HG03442 (cell line): ENCODE measurements around the gene RAB11FIP4.
"Not testable (repeated sequence)": the region's sequence is repeated elsewhere in the genome, so short reads cannot be mapped to it uniquely, and the experiment has no call there.

ENCODE experiments used
- ATAC-seq: cut with Tn5 transposase; IDR thresholded peaks from one replicate; pipeline ENCODE4 v1.9.1; 2021; ENCODE audit warnings: mild to moderate bottlenecking, moderate library complexity; ENCODE audit not compliant: unreplicated experiment

Gene RAB11FIP4

GRCh38 chr17:31428512-31428911 is 37.0 kb downstream of the RAB11FIP4 start:
- ATAC-seq = no peak

- ATAC-seq = no peak
Measured at GRCh38 chr17:31431098-31431851, 39.8 kb downstream of the RAB11FIP4 start.

DNA sequence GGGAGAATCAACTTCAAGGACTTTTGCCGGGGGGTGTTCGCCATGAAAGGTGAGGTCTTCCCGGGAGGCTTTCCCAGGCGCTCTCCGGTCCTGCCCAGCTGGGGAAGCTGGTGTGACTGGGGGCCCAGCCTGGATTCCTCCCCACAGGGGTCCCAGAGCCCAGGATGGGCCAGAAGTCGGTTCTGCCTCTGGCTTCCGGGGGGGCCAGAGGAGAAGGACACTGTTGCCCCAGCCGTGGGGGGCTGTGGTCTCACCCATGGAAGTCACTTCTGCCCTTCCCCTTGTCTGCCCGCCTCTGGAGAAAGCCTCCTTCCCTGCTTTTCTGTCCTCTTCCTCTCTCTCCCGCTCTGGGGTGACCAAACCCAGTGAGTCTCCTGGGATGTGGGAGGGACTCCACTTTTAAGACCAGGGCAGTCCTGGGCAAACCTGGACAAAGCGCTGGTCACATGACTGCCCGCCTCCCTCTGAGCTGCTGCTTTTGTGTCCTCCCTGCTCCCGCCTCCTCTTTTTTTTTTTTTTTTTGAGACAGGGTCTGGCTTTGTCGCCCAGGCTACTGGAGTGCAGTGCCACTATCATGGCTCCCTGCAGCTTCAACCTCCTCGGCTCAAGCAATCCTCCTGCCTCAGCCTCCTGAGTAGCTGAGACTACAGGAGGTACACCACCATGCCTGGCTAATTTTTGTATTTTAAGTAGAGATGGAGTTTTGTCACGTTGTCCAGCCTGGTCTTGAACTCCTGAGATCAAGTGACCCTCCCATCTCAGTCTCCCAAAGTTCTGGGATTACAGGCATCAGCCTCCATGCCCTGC is 40.6 kb downstream of the RAB11FIP4 start:
- no peak for ATAC-seq

- no peak for ATAC-seq
Measured at GRCh38 chr17:31433091-31433790, 41.8 kb downstream of the RAB11FIP4 start.

DNA sequence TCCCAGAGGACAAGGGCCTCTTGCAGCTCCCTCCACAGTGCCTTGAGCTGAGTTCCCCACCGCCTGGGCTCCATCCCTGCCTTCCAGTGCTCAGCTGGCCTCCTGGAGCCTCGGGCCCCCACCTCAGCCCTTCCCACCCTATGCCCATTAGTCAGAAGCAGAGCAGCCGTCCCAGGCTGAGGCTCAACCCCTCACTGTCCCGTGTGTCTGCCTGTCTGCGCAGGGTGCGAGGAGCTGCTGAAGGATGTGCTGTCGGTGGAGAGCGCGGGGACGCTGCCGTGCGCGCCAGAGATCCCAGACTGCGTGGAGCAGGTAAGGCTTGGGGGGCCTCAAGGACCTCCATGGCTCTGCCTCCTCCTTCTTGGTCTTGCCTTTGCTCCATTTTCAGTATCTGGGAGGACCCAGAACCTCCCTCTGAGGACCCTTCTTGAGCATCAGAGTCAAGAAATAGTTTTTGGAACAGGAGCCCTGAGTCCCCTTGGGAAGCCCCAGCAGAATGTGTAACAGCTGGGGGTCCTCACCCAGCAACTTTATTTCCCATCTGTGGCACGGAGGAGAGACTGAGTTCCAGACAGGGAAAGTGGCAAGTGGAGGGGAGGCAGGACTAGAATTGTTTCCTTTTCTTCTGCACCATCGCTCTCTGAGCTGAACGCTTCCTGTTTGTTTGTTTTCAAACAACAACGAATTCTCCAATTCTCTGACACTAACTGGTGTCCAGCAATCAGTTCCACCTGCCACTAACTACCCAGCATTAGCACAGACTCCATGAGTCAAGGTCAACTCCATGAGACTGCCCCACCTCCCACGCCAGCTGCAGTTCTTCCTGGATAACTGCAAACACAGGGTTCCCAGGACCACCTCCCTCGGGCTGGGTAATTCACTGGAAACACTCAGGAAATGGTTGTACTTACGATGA is 42.6 kb downstream of the RAB11FIP4 start:
- no peak for ATAC-seq

DNA sequence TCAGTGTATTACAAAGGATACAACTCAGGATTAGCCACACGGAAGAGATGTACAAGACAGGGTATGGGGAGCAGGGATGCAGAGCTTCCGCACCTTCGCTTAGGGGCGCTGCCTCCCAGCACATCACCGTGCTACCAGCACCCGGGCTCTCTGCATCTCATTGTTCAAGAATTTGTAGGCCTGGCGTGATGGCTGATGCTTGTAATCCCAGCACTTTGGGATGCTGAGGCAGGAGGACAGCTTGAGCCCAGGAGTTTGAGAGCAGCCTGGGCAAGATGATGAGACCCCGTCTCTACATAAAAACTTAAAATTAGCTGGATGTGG is 43.2 kb downstream of the RAB11FIP4 start:
- ATAC-seq = no peak

DNA sequence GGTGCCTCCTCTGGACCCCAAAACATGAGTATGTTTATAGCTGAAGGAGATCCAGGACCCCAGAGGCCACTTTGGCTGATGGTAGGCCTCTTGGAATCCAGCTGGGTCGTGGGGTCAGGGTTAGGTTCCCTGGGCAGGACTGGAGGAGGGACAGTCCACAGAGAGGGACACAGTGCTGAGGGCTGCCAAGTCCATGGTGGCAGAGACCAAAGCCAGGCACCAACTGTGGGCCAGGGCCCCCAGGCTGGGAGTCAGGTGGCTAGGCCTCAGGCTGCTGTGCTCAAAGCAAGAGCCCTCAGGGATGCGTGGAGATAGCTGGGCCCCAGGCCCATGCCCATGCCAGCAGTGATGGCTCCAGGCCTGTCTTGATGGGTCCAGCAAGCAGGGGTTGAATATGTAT is 44.1 kb downstream of the RAB11FIP4 start:
- no peak for ATAC-seq

GRCh38 chr17:31437720-31438400 is 46.4 kb downstream of the RAB11FIP4 start:
- no peak for ATAC-seq

GRCh38 chr17:31439716-31440115 is 48.2 kb downstream of the RAB11FIP4 start:
- no peak for ATAC-seq

GRCh38 chr17:31442276-31442675 is 50.8 kb downstream of the RAB11FIP4 start:
- no peak for ATAC-seq

DNA sequence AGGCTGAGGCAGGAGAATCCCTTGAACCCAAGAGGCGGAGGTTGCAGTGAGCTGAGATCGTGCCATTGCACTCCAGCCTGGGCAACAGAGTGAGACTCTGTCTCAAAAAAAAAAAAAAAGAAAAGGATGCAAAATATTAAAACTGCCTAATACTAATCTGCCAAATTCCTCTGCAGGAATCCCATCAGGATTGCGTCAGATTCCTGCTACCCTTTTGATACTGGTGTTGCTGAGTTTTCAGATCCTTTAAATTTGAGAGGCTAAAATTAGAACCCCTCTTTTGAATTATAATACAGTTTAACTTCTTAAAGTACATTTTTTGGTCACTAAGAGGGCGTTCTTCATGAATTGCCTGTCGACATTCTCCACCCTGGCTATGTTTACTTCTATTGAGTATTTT is 51.4 kb downstream of the RAB11FIP4 start:
- not testable (repeated sequence) for ATAC-seq

DNA sequence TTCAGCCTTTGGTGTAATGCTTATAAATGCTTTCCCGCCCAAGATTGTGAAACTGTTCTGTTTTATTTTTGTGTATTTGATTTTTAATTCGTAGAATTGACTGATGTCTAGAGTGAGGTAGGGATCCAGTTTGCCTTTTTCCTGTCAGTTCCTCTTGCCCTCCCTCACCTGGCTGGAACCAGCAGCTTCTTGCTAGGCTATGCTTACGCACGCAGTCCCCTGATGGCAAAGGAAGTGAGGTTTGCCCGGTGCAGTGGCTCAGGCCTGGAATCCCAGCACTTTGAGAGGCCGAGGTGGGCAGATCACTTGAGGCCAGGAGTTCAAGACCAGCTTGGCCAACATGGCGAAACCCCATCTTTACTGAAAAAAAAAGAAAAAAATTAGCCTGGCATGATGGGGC is 51.9 kb downstream of the RAB11FIP4 start:
- no peak for ATAC-seq

GRCh38 chr17:31444026-31444425 is 52.6 kb downstream of the RAB11FIP4 start:
- no peak for ATAC-seq

DNA sequence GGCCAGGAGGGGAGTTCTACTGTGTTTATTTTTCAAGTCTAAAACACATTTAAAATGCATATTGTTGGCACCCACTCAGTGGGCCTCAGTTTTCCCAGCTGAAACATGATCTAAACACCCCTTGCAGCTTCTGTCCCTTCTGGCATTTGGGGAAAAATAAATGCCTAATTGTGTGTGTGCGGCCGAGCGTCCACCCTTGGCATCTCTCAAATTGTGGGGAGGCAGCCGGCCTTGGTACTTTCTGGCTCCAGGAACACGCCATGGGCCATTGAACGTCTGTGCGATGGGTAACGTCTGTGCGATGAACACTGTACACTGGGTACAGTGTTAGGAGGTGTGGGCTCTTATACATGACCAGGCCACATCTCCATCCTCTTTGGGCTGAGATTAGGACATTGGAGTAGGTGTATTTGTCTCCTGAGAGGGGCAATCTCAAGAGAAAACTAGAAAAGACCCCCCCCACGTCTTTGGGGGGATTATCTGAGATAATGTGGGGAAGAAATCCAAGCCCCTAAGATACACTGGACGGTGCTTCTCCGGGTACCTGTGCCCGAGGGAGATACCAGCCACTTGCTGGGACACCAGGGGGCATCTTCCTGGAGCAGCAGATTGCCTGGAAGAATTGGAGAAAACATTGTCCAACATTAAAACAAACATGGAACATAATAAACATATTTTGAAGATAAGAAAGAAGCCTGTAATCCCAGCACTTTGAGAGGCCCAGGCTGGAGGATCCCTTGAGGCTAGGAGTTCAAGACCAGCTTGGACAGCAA is 54.9 kb downstream of the RAB11FIP4 start:
- ATAC-seq = no peak

DNA sequence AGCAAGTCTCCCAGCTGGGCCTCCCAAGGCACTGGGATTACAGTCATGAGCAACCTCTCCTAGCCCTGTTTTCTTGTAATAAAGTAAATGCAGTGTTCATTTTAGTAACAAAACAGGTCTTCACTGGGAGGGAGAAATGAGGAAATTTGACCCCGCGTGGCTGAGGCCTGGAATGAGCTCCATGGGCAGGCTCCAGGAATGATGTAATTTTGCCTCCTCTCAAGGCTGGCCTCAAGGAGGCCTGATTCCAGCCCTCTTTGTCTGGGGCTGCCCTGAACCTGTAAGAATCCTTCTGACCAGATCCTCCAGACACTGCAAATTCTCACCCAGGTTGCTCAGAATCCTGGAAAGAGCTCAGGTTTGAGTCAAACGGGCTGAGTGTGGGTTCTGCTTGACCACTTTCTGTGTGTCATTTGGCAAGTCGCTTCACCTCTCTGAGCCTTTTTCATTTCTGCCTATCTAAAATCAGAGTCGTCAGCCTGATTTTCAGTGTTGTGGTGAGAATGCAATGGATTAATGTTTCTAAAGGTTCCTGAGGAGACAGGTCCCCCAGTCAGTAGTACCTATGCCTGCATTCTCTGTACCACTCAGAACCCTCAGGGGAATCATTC is 57.1 kb downstream of the RAB11FIP4 start:
- ATAC-seq = no peak

DNA sequence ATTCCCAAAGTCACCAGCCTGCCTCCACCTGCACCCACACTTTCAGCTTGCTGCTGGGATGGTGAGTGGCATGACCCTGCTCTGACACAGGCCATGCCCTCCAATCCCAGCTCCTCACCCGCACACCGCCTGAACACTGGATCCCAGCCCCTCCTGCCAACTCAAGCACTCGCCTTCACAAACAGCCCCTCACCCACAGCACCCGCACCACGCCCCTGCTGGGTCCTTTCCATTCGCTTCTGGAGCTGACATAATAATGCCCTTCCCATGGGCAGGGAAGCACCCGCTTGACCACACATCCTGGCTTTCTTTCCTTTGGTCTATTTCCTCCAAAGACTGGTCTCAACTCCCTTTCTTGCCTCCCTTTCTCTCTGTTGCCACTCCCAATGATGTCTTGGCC is 57.6 kb downstream of the RAB11FIP4 start:
- no peak for ATAC-seq

DNA sequence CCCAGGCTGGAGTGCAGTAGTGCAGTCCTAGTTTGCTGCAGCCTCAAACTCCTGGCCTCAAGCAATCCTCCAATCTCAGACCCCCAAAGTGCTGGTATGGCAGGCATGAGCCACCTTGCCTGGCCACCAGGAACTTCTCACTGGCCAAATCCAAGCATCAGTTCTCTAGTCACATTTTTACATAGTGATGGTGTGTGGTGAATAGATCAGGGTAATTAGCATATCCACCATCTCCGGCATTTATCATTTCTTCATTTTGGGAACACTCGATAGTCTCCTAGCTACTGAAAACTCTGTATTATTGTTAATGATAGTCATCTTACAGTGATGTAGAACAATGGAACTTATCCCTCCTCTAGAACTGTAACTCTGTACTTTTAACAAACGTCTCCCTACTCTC is 58.3 kb downstream of the RAB11FIP4 start:
- no peak for ATAC-seq

DNA sequence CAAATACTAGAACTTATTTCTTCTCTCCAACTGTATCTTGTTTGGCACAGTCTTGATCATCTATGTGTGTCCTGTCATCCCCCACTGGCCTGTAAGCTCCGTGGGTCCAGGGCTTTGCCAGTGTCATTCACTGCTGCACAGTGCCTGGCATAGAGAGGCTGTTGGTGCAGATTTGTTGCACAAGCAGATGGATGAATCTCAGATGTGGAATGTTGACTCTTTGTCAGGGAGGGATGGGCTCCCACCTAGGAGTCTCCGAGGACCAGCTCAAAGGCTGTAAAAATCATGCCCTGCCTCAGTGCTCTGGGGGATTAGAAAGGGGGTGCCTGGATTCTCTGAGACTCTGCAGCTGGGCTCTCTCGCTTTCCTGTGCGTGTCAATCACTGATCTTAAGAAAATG is 60.6 kb downstream of the RAB11FIP4 start:
- ATAC-seq = no peak

DNA sequence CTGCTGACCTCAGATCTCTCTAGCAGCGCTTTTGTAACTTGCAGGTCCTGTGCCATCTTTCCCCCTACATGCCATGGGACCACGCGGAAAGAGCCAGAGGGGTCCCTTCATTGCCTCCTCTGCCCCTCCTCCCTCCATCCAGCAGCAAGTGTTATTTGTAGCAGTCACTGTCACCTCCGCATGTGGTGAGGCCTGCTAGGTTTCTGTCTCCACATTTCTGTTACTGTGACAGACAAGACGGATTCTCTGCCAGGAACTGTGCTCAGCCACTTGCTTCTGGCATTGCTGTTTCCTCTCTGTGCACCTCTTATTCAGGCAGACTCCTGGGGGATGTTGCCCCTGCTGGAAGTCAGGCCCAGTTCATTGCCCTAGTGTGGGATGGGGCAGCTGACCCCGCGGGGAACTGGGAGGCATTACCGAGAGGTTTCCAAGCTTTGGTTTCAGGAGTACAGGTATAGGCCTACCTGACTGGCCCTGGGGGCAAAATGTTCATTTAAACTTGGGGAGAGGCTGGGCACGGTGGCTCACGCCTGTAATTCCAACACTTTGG is 61.2 kb downstream of the RAB11FIP4 start:
- no peak for ATAC-seq
